ENCODE data around the gene CENATAC.
A peak's percentile ranks its signal among the peaks of the same experiment; 100 is the strongest.
"Not testable (repeated sequence)": the region's sequence is repeated elsewhere in the genome, so short reads cannot be mapped to it uniquely, and the experiment has no call there.

The CENATAC gene

GRCh38 chr11:119027561-119028345, 29.8 kb downstream of the CENATAC start:
- DNase-seq = no peak

DNA sequence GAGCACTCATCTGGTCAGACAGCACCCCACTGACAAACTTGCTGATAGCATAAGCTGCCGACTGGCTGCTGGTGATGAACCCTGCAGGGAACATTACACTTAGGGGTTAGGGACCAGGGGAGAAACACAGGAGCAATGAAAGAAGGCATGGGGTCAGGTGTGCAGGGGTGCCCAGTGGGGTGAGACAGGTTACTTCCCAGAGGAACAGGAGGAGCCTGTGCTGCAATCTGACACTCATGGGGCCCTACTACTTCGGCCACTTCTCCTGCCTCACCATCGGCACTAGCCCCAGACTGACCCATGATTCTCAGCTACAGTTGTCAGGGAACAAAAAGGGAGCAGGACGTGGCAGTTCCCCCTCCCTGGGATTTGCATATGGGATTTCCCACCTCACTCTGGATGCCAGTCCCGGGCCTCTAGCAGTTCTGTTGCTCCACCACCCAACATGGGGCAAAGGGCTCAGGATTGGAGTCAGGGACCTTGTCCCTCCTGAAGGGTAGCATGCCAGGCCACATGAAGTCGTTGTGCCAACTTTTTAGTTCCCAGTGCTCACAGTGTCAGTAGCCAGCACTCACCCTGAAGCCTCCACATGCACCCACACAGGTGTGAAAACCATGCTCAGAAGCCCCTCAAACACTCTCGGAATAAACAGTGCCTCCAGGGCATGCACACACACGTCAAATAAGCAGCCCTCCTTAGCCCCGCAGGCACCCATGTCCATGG, 30.6 kb downstream of the CENATAC start:
- no peak for DNase-seq

DNA sequence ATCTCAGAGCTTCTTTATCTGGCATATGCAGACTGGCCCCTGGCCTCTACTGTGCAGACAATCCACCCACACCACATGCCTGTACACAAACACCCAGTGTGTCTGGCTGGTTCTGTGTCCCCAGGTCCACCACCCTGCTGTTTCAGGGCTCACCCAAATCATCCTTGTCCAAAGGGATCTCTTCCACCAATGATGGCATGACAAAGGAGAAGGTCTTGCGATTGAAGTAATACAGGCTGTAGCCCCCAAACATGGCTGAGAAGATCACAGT, 31.1 kb downstream of the CENATAC start:
- no peak for DNase-seq

DNA sequence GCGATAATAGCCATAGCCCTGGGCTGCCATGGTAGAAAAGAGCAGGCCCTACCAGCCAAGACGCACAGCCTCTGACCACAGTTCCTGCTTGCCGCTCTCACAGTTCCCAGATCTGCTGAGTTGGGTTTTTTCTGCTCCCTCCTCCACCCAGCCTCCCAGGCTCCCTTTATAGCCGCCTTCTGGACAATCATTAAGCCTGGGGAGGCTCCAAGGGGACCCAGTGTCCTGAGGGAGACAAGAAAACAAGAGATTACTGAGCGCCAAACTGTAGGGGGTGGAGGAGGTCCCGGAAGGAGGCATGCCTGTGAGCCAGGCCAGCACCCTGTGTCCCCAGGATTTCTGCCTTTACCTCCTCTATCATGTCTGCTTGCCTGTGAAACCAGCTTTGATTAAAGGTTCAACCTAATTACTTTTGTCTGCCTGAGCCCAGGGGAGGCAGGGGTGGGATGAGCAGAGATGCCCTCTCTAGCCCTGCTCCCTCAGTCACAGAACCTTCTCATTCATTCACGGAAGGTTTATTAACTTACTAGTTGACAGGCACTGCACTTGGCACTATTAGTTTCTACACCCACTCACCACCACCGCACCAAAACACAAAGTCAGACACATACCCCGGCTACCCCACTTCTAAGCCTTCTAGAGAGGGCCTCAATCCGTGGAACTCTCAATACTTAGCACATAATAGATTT, 31.5 kb downstream of the CENATAC start:
- peak; percentile 17 for DNase-seq

DNA sequence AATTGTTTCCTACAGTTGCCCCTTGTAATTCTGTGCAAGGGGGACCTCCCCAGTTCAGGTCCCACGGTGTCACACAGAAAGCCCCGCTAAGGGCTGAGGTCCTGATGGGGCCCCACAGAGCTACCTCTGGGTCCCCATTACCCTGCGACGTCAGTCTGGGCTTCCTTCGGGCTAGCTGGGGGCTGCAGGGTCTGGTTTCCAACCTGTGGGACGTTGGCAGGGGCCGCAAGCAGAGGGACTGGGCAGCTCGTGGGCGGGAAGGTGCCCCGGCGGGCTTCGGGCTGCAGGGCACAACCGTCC, 32.0 kb downstream of the CENATAC start:
- DNase-seq = no peak

DNA sequence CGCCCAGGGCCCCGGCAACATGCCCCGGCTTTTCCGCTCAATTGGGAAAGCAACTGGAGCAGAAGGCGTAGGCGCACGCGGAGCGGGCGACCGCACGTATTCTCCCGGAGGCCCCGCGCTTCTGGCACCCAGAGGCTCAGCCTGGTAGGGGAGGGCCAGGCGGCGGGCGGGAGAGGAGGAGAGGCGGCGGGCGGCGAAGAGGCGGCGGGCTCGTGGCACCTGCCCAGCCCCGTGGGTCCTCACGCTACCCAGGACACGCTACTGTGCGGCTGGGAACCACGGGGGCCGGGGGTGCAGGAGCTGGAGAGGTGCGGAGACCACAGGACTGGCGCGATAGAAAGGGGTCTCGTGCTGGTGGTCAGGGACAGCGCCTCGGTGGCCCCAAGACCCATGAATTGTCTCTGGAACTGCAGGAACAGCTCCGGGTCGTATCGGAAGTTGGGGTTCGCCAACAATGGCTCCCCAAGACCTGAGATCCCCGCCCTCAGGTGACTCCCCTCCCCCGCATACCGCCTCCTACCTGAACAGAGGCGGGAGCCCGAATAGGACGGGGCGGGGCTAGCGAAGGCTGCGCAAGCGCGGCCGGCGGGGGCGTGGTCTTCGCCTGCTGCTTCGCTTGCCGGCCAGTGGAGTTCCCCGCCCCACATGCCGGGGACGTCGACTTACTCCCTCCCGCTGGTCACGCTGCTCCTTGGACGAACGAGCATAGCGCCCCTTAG, 32.5 kb downstream of the CENATAC start, which contains the start of gene SLC37A4:
SLC37A4 (minus strand) TSS at position 549 of the 719 bp plus-strand sequence.
- DNase-seq = peak; percentile 98

DNA sequence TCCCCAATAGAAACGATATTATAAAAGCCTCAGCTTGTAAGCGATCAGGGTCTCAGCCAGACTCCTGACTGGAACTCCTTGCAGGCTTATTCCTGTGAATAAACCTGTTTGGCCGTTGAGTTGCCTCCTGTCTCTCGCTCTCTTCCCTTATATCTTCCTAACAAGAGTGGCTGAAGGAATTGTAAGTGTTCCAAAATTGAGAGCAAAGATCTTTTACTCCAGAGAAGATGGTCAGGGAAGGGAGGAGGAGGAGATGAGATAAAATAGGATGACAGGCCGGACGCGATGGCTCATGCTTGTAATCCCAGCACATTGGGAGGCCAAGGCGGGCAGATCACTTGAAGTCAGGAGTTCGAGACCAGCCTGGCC, 34.0 kb downstream of the CENATAC start:
- no peak for DNase-seq

- not testable (repeated sequence) for DNase-seq
These were observed 35.5 kb downstream of the CENATAC start for GRCh38 chr11:119033421-119033820.

DNA sequence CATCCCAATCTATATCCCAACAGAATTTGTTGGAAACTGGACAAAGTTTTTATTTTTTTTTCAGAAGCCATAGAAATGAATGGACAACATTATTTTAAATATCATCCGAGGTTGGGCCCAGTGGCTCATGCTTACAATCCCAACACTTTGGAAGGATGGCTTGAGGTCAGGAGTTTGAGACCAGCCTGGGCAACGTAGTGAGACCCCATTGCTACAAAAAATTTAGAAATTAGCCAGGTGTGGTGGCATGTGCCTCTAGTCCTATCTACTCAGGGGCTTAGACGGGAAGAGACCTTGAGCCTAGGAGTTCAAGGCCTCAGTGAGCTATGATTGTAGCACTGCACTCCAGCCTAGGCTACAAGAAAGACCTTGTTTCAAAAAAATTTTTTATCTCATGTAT, 36.9 kb downstream of the CENATAC start:
- DNase-seq = no peak

DNA sequence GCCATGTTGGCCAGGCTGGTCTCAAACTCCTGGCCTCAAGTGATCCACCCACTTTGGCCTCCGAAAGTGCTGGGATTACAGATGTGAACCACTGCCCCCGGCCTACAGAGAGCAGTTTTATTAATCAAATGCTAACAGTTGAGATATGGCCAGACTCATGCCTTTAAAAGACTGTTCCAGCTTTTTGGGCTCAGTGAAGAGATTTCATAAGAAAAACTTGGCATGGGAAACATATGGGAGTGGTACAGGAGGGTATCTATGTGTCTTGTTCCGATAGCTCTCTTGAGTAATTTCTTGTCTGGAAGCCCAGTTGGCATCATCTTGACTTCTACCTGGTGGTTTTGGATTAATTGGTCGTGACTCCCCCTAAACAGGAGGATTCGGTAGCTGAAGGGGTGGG, 40.9 kb downstream of the CENATAC start:
- no peak for DNase-seq

DNA sequence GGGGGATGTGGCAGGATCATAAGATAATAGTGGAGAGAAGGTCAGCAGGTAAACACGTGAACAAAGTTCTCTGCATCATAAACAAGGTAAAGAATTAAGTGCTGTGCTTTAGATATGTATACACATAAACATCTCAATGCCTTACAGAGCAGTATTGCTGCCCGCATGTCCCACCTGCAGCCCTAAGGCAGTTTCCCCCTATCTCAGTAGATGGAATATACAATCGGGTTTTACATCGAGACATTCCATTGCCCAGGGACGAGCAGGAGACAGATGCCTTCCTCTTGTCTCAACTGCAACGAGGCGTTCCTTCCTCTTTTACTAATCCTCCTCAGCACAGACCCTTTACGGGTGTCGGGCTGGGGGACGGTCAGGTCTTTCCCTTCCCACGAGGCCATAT, 41.5 kb downstream of the CENATAC start:
- DNase-seq = not testable (repeated sequence)

DNA sequence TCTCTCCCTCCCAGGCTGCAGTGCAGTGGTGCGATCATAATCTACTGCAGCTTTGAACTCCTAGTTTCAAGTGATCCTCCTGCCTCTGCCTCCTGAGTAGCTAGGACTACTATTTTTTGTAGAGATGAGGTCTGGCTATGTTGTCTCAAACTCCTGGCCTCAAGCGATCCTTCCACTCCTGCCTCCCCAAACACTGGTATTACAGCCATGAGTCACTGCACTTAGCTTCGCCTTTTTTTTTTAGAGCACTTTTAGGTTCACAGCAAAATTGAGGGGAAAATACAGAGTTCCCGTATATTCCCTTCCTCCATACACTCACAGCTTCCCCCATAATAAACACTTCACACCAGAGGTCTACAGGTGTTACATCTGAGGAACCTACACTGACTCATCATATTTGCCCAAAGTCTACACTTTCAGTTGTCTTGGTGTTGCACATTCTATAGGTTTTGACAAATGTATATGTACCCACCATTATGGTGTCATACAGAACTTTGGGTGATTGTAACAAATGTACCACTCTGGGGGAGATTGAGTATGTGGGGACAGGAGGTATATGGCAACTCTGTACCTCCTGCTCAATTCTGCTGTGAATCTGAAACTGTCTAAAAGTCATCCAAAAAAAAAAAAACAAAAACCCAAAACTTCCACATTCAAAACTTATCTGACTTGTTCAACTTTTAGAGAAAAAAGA, 44.0 kb downstream of the CENATAC start:
- DNase-seq = no peak

DNA sequence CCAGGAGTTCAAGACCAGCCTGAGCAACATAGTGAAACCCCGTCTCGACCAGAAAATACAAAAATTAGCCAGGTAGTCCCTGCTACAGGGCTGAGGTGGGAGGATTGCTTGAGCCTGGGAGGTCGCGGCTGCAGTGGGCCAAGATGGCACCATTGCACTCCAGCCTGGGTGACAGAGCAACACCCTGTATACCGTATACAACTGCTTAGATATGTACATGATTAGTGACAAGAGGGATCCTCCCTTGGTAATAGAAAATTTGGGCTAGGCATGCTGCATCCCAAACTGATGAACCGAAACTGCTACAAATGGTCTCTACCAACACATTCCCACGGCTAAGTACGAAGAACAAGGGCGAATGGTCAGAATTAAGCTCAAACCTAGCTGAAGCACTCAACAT, 45.0 kb downstream of the CENATAC start:
- no peak for DNase-seq

DNA sequence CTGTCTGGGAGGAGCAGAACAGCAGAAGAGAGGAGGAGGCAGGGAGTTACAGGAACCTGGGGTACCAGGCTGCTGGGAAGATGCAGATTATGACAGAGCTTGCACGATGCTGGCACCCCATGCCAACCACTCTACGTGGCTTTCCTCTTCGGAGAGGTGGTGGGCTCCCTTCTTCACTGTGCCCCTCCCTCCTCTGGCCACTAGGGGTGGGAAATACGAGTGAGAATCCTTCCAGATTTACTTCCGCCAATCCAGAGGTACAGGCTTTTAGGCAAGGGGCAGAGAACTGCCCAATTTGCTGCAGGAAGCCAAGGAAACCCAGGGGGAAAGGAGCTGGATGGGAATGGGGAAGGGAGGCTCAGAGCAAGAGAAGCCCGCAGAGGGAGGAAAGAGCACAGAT, 46.8 kb downstream of the CENATAC start:
- DNase-seq = no peak

- DNase-seq = no peak
These were observed 48.6 kb downstream of the CENATAC start for GRCh38 chr11:119046489-119046888.

- DNase-seq = no peak
These were observed 49.3 kb downstream of the CENATAC start for GRCh38 chr11:119047205-119047604.

- DNase-seq = no peak
These were observed 50.7 kb downstream of the CENATAC start for GRCh38 chr11:119048644-119049043.

DNA sequence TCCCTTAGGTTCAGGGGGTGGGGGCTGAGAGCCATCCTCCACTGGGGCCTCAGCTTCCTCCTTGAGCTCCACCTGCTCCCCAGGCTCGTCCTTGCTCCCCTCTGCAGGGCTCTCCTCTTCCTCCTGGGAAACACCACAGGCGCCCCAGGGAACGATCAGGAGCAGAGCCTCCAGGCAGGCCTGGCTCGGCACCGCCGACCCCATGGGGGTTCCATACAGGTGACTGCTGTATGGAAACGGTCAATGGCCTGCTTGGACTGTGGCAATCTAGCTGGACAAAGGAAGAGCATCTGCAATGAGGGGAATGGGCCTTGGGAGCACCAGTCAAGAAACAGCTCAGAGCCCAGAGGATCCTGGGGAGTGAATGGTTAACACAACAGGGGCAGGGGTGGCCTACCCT, 51.1 kb downstream of the CENATAC start:
- DNase-seq = no peak

- no peak for DNase-seq
These were observed 53.7 kb downstream of the CENATAC start for GRCh38 chr11:119051440-119052162.

DNA sequence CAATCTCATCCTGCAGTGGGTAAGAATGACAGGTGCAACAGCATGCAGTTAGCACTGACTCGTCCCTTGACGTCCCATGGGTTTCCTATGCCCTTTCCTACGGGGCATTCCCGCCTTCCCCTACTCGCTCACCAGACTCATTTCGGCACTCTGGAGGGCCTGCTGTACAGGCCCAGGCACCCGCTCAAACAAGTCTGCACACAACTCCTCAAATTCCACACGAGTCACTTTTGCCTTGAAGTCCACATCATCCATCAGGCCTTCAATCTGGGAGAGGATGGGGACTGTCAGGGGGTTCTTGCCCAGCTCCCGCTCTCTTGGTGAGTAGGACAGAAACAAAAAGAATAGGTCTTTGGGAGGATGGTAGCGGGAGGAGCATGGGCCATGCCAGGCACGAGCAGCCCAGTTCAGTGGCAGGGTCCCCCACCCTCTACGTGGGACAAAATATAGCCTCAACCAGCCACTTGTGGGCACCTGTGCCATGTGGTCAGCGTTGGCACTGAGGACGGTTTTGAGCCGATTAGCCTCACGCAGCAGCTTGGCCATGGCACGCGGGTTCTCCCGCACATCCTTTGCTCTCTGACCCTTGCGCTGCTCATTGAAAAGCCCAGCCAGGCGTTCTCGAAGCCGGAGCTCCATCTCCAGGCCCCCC, 54.4 kb downstream of the CENATAC start:
- DNase-seq = no peak

- no peak for DNase-seq
These were observed 56.5 kb downstream of the CENATAC start for GRCh38 chr11:119054418-119054817.

DNA sequence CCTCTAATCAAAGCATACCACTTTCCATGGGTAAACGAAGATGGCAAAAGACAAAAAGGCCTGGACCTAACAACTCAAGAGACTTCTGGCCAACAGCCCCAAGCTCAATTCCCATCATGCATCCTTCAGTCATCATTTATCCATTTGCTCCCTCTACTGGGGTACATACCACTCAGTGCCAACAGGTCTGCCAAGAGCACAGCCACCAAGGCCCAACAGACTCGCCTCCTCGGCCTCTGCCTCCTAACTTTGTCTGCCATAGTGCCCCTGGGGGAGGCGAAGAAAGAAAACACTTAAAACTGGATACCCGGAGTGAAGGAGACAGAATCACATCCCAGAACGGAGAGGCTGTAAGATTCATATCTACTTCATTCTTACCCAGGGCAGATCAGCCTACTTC, 58.0 kb downstream of the CENATAC start:
- no peak for DNase-seq
